Esophagus squamous epithelium (tissue), 5 donors: Measurements from ENCODE around the gene OPALIN. TPM values are rescaled to one million over a fixed set of nuclear protein-coding genes. Genes with fewer than 3 reads are reported as not detected.

Experiments used
- DNase-seq: peaks from one replicate; lab custom pipeline; 2025; lab: John Stamatoyannopoulos, UW
- H3K27ac ChIP-seq, 4 donors: fragments of 200-600 bp; sonication (generic); one replicate each; pipeline ENCODE4 v1.5.1; 2016 to 2019; ENCODE audit warnings: mild to moderate bottlenecking in 1 of 4
- H3K27me3 ChIP-seq, 4 donors: fragments of 200-600 bp; sonication (generic); 1 replicate in 3 of 4; 2 replicates in 1 of 4; pipeline versions ENCODE4 v1.5.1 to v1.6.0; 2017 to 2021; ENCODE audit warnings: antibody characterized with exemption in 1 of 4
- H3K36me3 ChIP-seq, 3 donors: fragments of 200-600 bp; sonication (generic); one replicate each; pipeline ENCODE4 v1.5.1; 2016 to 2019
- H3K4me1 ChIP-seq, 3 donors: fragments of 200-600 bp; sonication (generic); one replicate each; pipeline ENCODE4 v1.5.1; 2017 to 2019
- H3K4me3 ChIP-seq, 4 donors: fragments of 200-600 bp; sonication (generic); 1 replicate in 3 of 4; 2 replicates in 1 of 4; pipeline ENCODE4 v1.5.1; 2016 to 2019; ENCODE audit warnings: mild to moderate bottlenecking in 2 of 4, moderate library complexity in 1 of 4
- H3K9me3 ChIP-seq, 3 donors: fragments of 200-600 bp; sonication (generic); one replicate each; pipeline ENCODE4 v1.5.1; 2016 to 2019
- POLR2A ChIP-seq, 4 donors: fragments of 450-650 bp; IDR thresholded peaks; one replicate each; pipeline ENCODE4 v1.6.1; 2017; ENCODE audit warnings: antibody characterized with exemption in 4 of 4, mild to moderate bottlenecking in 4 of 4, moderate library complexity in 3 of 4
- WGBS, 2 donors: methylation state at CpG; one replicate each; pipeline ENCODE4 v1.1.5; 2018; 5-methylcytosine and 5-hydroxymethylcytosine counted together
- intact Hi-C: fragments of 100-400 bp; cut with DNase I; formaldehyde crosslinking; loops from one replicate; pipeline ENCODE4 v1.15.0; 2022
- total RNA-seq, 4 donors: library from RNA; depleted of rRNA; stranded (reverse); fragments of >200 nt; gene quantifications; one replicate each; pipeline ENCODE4 v1.1.0, GENCODE V29; 2016
- TF ChIP-seq, protein P1 (sequence below), 6 experiments: fragments of 450-650 bp in 4 of 6; fragments of 200-600 bp in 2 of 6; sonication (generic) in 2 of 6; IDR thresholded peaks; one replicate each; pipeline ENCODE4 v1.5.1; 2016 to 2019; ENCODE audit warnings: antibody characterized with exemption in 6 of 6, mild to moderate bottlenecking in 4 of 6, moderate library complexity in 4 of 6
- donor health status: DM: yes; HTN: yes; CAD: no.

The OPALIN gene
- total RNA-seq, 4 donors from 2014 or later = not detected

DNA sequence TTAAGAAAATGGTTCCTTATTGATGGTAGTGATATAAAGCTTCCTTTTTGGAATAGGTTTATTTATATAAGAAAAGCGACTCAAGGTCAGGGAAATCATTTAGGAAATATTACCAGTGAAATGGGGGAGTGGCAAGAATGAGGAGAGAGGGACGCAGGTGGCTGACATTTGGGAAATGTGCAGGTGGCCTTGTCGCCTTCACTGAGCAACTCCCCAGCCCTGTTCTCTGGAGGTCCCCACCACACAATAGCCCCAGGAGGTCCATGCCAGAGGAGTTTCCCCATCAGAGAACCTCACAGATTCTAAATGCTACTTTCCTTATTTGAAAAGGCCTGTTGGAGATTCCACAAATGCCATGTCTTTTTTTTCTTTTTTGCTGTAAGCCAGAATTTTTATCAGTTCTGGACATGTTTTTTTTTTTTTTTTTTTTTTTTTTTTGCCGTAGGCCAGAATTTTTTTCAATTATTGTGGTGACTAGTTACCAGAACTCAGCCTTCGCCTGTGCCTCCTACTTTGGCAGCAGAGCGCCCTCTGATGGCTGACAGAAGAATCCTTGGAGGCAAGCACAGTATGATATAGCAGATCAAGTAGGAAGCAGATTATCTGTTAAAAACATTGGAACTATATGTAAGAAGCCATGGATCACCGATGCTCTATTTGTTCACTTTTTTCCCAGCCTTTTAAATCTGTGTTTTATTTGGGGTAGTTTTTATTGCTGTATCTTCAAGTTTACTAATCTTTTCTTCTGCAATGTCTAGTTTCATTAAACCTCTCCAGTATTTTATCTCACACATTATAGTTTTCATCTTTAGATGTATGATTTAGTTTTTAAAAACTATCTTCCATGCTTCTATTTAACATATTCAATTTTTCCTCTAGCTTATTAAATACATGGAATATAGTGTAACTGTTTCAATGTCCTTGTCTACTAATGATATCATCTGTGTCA, 18.6 kb downstream of the OPALIN start:
- WGBS, 2 donors = 21 to 27% methylated on average over 7 of the region's 7 CpGs
- H3K4me1 ChIP-seq = no peaks in the 10 kb centered on the region
- TF ChIP-seq, protein P1, sequence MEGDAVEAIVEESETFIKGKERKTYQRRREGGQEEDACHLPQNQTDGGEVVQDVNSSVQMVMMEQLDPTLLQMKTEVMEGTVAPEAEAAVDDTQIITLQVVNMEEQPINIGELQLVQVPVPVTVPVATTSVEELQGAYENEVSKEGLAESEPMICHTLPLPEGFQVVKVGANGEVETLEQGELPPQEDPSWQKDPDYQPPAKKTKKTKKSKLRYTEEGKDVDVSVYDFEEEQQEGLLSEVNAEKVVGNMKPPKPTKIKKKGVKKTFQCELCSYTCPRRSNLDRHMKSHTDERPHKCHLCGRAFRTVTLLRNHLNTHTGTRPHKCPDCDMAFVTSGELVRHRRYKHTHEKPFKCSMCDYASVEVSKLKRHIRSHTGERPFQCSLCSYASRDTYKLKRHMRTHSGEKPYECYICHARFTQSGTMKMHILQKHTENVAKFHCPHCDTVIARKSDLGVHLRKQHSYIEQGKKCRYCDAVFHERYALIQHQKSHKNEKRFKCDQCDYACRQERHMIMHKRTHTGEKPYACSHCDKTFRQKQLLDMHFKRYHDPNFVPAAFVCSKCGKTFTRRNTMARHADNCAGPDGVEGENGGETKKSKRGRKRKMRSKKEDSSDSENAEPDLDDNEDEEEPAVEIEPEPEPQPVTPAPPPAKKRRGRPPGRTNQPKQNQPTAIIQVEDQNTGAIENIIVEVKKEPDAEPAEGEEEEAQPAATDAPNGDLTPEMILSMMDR (IDR thresholded peaks at IDR 0.05) = peak; percentile 29 to 60 (median 49)
- no peak for TF ChIP-seq POLR2A (IDR thresholded peaks at IDR 0.05)
- no peak overlapping the region for H3K4me3 ChIP-seq
- no peaks in the 10 kb centered on the region for H3K36me3 ChIP-seq
- no peaks in the 10 kb centered on the region for H3K9me3 ChIP-seq
- peaks cover 0 to 32% (median 0%) of the 10 kb centered on the region in 4 donors for H3K27me3 ChIP-seq
- H3K27ac ChIP-seq = no peak overlapping the region
- intact Hi-C loops = no loop called here
- DNase-seq = no peak

DNA sequence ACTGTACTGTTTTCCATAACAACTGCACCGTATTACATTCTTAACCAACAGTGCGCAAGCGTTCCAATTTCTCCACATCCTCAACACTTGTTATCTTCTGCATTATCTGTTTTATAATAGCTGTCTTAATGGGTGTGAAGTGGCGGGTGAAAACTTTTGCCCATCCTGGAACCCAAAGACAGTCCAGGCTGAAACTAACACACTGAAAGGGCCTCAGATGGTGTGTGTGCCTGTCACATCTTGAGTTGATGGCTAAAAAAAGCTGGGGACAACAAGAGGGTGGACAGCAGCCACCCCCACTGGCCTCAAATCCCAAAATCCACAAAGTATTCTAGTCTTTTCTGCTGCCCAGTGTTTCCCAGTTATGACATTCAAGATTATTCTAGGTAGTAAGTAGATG, 19.4 kb downstream of the OPALIN start:
- Histone ChIP-seq H3K9me3 (no peaks in the 10 kb centered on the region), H3K36me3 (no peaks in the 10 kb centered on the region), H3K27me3 (peaks cover 0 to 38% (median 0%) of the 10 kb centered on the region in 4 donors), H3K4me1 (no peaks in the 10 kb centered on the region), H3K27ac (no peak overlapping the region), H3K4me3 (no peak overlapping the region)
- WGBS, 2 donors = 86 to 96% methylated on average over 4 of the region's 4 CpGs
- TF ChIP-seq, protein P1 (IDR thresholded peaks at IDR 0.05) = no peak
- no peak for TF ChIP-seq POLR2A (IDR thresholded peaks at IDR 0.05)
- intact Hi-C loops = no loop called here
- DNase-seq = no peak

DNA sequence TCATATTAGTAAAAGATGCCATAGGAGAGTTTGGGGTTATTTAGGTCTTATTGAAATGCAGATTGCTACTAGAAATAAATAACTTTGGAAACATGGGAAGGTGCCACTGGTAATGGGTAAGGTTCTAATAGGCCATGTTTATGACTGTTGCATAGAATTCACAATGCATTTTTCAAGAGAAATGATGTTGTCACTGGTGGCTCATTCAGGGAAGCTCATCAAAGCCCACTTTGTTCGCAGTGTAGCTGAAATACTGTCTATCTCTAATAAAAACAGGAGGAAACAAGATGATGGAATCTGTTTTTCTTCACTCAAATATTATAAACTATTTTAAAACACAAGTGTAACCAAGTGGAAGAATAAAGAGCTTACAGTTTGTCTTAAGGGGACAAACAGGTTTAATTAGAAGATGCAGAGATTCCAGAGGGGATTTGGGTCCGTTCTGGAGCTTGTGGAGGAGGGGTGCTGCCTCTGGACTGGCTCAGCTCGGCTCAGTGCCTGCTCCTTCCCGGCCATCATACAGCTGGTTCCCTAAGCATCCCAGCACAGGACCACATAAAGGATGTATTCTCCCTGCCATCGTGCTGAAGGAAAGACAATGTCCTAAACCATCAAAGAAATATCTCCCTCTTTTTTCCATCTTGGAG, 20.4 kb downstream of the OPALIN start:
- DNase-seq = no peak
- intact Hi-C loops = no loop called here
- no peak overlapping the region for H3K27ac ChIP-seq
- peaks cover 0 to 36% (median 0%) of the 10 kb centered on the region in 4 donors for H3K27me3 ChIP-seq
- H3K9me3 ChIP-seq = no peaks in the 10 kb centered on the region
- no peak overlapping the region for H3K4me3 ChIP-seq
- TF ChIP-seq, protein P1 (IDR thresholded peaks at IDR 0.05) = no peak
- no peak for TF ChIP-seq POLR2A (IDR thresholded peaks at IDR 0.05)
- H3K4me1 ChIP-seq = no peaks in the 10 kb centered on the region
- 56 to 60% methylated on average over 5 of the region's 5 CpGs for WGBS, 2 donors
- no peaks in the 10 kb centered on the region for H3K36me3 ChIP-seq

DNA sequence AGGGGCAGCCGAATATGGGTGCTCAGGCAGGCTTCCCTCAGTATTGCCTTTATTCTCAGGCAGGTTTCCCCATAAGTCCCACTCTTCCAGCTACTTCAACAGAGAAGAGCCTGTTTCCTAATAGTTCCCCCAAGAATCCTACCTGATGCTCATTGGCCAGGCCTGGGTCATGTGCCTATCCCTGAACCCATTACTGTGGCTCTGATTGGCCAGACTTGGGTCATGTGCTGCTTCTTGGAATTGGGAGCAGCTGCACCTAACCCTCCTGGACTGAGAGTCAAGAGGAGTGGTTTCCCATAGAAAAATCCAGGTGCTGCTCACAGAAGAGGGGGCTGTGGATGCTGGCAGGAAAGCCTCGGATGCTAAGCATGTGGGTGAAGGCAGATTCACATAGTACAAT, 21.7 kb downstream of the OPALIN start:
- no peak for DNase-seq
- Histone ChIP-seq H3K36me3 (no peaks in the 10 kb centered on the region), H3K27ac (no peak overlapping the region), H3K4me3 (no peak overlapping the region), H3K4me1 (no peaks in the 10 kb centered on the region), H3K27me3 (peaks cover 0 to 45% (median 0%) of the 10 kb centered on the region in 4 donors), H3K9me3 (no peaks in the 10 kb centered on the region)
- TF ChIP-seq, protein P1 (IDR thresholded peaks at IDR 0.05) = no peak
- TF ChIP-seq POLR2A (IDR thresholded peaks at IDR 0.05) = no peak
- 79 to 87% methylated on average over 1 to 2 of the region's 2 CpGs for WGBS, 2 donors
- intact Hi-C loops = no loop called here
